ENCODE results near the gene LRTM1.

- TF ChIP-seq CTCF (IDR thresholded peaks at IDR 0.05; ENCODE audit: borderline replicate concordance, extremely low read depth, low read length, poor library complexity, severe bottlenecking) (no peak), EZH2 (IDR thresholded peaks at IDR 0.05; ENCODE audit: borderline replicate concordance, low read depth, low read length, severe bottlenecking) (no peak)
Observed at GRCh38 chr3:54965746-54966145, 37.9 kb upstream of the LRTM1 start.
